Measurements from ENCODE around the gene SAMD14. TPM values are rescaled to one million over a fixed set of nuclear protein-coding genes. Genes with fewer than 3 reads are reported as not detected.

Gene SAMD14
- total RNA-seq, 1 donor from 2014 or later, result 2.0 TPM

DNA sequence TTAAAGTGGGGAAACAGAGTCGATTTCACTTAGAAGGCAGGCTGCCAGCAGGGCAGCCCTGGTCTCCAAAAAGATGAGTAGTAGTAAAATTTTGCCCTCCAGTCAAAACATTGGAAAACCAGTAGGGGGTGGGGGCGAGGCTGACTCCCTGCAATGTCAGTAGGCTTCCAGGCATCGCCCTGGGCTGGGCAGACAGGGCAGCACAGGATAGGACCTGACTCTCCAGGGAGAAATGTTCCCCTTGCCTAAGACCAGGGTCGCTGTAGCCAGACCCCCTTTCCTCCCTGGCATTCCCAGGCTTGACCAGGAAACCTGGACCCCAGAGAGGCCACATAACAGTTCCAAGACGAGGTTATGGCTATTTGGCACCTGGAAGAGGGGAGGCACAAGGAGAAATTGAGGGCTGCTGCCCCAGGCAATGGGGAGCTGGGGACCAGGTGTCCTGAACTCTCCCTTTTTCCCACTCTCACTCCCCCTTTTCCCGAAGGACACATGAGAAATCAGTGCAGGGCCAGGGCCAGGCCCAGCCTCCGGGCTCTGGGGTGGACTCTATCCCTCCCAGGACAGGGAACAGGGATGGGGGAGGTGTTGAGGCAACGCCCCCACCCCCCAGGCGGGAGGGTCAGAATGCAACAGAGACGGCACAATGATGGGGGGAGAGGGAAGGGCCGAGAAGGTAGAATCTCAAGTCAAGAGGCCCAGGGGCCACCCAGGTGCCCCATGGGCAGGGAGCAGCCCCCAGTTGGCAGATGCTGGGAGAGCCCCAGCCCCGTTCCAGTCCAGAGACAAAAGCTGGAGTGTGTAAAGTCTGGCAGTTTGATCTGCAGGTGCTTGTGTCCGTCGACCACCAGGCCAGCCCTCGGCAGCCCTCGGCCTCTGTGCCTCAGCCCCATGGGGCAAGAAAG lies 4.5 kb upstream of the SAMD14 start:
- intact Hi-C loops (cut with micrococcal nuclease), result no loop called here

DNA sequence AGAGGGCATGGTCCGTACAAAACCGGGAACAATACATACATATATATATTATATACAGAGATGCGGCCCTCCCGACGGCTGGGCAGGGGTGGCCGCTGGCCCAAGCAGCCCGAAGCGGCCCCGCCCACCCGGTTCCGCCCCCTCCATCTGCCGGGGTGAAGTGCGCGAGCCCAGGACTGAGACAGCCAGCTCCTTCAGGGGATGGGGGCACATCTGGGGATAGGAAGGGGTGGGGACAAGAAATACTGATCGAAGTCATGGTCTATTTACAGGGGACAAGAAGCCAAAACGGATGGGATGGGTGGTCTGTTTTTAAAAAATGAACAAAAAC lies 3.8 kb upstream of the SAMD14 start:
- intact Hi-C loops (cut with micrococcal nuclease), result no loop called here

DNA sequence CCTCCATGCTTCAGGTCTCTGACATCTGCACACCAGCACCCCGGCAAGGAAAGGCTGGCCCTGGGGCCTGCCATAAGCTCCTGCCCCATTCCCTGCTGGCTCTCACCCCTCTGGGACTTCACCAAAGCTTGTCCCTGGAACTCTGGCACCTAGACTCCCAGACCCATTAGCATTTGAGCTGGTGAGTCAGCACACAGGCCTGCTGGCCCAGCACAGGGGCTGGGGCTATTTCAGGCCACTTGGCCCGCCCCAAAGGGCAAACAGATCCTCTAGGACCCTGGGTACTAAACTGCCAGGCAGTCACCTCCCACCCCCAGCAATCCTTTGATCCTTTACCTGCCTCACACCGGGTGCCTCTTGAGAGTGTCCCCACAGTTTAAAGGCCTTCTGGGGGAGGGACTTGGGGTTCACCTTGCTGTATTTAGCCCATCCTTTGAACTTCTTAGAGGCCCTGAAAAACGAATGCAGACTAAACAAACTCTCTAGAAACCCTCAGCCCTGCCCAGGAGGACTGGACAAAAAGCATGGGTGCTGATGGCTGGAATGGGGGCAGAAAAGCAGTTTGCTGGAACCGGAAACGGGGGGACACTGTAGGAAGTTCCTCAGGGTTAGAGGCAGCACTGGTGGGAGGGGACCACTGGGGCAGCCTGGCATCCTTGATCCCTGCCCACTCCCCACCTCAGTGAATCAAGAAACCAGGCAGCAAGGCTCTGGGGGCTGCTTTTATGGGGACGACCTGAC lies 3.2 kb upstream of the SAMD14 start:
- intact Hi-C loops (cut with micrococcal nuclease), result no loop called here

DNA sequence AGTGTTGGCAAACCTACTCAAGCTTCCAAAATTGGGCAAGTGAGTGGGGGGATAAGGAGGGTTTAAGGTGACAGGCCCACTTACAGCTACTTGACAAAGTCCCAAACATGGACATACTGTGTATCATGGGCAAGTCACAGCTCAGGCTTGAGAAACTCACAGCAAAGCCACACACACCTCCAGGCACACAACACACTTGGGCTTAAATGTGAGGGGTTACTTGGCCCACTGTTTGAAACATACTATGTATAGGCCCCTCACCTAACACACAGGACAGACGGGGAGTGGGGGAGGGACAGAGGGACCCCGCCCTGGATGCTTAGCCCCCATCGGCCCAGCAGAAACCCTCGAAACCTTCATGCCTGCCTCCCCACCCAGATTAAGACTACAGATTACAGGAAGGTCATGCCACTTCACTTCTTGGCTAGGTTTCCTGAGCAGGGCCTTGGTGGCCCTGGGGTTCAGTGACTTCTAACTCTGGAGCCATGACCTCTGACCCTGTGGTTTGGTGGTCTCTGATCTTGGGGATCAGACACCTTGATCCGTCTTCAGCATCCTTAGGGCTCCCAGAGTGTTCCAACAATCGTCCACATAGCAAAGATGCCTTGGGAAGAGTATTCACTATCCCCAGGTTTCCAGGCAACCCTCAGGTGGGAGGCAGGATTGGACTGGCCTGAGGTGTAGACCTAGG lies 2.3 kb upstream of the SAMD14 start:
- intact Hi-C loops (cut with micrococcal nuclease), result no loop called here

DNA sequence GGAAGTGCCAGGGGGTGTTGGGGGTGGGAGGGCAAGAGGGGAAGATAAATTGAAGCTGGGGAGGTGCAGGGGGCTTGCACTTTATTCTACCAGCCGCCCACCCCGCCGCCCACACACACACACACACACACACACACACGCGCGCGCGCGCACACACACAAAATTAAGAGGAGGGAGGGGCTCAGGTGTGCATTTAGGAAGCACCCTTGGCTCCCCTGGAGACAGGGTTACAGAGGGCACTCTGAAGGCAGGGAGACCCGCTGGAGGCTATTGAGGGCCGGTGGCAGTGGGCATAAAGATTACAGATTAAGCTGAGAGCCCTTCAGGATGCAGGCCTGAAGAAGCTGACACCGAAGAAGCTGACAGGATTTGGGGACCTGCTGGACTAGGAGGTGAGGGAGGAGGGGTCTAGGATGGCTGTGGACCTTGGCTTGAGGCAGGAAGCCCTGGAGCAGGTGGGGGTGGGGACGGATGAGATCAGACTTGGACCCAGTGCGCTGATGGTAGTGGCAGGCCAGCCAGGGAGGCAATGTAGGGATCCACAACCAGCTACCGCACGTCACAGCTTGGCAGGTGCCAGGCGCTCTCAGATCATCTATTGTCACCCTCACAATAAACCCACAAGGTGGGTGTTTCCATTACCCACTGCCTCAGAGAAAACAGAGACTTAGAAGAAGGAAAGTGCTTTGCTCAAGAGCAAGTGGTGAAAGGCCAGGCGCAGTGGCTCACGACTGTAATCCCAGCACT lies 772 bp upstream of the SAMD14 start:
- intact Hi-C loops (cut with micrococcal nuclease), result loop anchor here (1.0 kb wide), 2 partner anchors 10 to 15 kb away; no protein-coding TSS in a partner anchor

DNA sequence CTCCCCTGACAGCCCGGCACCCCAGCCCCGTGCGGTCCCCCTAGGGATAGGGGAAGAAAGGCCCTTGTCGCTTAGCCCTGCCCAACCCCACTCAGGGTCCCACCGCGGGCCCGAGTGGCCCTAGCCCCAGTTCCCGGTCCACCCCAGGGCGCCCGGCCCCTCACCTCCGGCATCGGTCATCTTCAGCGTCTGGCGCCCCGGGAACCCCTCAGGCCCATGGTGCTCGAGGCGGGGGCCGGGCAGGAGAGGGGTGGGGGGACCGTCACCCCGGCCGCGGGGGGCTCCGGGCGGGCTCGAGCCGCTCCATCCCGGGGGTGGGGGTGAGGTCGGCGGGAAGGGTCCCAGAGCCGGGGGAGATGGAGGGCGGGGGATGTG lies 620 bp downstream of the SAMD14 start:
- intact Hi-C loops (cut with micrococcal nuclease), result no loop called here

DNA sequence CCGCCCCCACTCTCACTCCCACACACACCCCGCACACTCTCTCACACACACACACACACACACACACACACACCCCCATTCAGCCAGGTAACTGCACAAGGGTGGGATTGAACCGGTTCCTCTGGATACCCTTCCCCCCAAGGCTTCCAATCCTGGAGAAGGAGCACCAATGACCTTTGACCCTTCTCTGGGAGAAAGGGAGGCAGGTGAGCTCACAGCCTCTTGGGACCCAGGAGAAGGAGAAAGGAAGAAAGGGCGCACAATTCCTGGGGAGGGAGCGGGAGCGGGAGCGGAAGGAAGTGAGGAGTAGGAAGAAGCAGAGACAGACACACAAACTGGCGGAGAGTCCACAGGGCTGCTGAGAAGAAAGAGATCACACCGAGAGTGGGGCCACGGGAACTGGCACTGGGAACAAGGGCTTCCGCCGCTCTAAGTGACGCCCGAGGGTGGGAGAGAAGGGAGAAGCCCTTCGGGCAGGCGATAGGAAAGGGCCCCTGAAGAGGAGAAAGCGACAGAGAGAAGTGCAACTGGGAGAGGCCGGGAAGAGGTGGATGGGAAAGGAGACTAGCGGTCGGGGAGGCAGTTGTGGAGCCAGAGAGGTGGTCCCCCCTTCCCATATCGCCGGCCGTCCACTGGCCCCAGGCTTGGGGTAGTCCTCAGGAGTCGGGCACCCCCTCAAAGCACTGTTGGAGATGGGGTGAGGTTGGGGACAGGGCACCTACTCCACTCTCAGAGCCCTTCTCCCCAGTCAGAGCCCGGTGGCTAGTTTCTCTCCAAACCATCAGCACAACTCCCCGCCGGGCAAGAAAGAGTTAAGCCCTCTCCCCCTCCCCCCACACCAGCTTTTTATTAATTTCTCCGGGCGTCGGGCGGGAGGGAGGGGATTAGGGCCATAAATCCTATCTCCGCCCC lies 1.3 kb downstream of the SAMD14 start:
- intact Hi-C loops (cut with micrococcal nuclease), result no loop called here

DNA sequence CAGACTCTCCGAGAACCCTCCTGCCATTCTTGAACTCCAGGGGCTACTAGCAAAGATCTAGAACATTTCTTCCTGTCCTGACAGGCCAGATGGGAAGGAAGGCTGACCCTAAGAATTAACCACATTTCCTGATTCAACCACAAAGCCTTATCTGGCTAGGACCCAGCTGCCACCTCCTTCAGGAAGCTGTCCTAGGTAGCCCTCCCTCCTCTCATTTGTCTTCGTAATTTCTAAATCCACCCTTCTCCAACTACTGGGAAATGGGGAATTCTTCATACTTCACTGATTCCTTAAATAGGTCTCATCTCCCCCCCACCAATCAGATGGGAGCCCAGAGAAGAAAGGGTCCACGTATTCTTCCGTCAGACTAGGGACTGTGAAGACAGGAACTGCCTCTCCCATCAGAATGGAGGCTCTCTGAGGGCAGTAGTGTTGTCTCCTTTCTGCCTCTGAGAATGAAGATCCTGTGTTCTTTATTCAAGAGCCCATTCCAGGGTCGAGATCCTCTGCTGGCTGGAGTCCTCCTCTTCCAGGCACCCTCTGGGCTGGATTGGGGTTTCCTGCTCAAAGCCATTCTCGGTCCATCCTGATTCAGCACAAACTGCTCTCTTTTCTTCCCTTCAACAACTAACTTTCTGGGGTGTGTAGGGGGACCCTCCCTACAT lies 2.1 kb downstream of the SAMD14 start:
- intact Hi-C loops (cut with micrococcal nuclease), result no loop called here

DNA sequence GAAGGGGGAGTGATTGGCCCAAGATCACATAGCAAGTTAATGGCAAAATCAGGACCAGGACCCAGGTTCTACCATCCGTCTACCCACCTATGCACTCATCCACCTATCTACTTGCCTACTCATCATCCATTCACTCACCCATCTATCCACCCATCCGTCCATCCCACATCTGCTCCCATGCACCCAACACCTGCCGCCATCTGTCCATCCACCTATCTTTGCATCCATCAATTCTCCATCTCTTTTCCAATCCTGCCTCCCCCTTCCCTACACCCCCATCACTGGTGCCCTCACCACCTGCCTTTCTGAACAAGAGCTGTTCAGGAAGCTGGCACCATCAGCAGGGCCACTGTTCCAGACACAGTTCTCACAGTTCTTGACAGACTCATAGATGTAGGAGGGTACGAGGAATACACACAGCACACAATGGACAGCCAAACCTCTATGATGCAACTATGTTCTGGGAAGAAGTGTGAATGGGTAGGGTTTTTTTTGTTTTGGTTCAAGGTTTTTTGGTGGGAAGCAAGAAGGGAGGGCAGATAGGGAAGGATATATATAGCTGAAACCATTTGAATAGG lies 4.5 kb downstream of the SAMD14 start:
- intact Hi-C loops (cut with micrococcal nuclease), result no loop called here

DNA sequence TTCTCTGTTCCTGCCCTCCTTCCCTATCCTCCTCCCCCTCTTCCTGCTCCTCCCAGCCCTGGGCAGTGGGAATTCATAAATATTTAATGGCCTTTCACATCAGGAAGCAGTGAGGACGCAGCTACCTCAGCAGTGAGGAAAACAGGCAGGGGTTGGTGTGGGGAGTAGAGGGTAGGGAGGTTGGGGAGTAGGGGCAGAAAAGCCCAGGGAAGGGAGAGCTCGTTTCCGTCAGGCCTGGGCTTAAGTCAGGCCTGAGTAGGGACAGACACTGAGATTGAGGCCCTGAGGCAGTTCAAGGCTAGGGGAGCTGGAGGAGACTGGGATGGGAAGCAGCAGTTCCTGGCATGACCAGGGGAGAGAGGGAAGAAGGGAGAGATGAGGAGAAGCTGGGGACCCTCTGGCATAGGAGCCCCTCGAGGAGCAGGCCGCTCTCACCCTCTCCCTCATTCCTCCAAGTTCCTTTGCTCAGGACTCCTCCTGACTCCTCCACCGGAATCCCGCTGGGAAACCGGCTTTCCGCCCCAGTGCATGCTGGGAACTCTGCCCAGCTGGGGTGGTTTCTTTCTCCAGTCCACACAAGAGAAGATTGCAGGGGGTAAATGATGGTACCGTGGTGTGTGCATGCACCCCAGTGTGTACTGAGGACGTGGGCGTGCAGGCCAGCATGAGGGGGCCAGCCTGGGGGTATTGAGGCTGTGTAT lies 6.2 kb downstream of the SAMD14 start:
- intact Hi-C loops (cut with micrococcal nuclease), result no loop called here

DNA sequence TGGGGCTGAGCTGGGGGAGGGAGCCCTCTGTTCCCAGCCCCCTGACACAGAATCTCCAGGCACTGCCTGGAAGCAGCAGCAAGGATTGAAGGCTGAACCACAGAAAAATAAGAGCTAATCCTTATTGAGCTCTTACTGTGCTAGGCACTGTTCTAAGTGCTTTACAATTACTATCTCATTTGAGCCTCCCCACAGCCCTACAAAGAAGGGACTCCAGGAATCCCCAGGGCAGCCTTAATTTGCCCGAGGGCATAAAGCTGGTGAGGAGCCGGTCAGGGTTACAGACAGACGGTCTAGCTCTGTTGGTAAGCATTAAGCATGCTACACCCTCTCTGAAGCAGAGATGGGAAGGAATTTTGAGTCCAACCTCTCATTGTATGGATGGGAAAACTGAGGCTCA lies 7.0 kb downstream of the SAMD14 start:
- intact Hi-C loops (cut with micrococcal nuclease), result no loop called here

DNA sequence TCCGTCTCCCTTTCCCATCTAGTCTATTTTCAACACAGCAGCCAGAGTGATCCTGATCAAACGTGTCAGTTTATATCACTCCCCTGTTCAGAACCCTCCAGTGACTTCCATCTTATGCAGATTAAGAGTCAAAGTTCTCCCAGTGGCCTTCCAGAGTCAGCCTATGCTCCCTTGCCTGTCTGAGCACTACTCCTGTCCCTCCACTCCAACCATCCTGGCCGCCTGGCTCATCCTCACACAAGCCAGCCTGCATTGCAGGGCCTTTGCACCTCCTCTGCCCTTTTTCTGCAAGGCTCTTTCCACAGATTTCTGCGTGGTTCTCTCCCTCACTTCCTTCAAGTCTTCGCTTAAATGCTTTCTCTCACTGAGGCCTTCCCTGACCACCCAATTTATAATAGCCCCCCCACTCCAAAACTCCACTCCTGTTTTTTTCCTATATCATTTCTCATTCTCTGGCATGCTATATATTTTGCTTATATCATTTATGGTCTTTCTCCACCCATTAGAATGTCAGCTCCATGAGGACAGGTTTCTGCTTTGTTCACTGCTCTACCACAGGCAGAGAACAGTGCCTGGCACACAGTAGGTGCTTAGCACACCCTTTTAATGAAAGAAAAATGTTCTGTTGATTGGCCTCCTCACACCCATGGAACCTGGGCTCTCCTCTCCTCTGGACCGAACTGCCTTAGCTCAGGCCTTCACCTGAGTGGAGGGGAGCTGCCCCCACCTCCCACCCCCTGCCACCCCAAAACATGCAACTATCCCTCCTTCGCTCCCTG lies 9.3 kb downstream of the SAMD14 start:
- intact Hi-C loops (cut with micrococcal nuclease), result no loop called here

DNA sequence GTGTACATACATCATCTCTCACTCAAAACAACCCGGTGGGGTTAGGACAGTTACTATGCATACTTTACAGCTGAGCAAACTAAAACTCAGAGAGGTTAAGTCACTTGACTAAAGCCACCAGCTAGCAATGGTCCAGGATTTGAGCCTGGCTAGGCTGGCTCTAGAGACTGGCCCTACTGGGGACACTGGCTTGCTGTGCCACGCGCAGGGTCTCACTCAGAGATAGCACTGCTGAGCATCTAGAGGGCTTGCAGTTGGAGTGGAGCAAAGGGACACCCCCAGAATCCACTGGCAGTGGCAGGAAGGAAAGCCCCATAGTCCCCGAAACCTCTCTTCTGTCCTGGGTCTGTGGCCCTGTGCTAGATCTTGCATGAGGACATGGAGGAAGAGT lies 11.1 kb downstream of the SAMD14 start:
- intact Hi-C loops (cut with micrococcal nuclease), result no loop called here

DNA sequence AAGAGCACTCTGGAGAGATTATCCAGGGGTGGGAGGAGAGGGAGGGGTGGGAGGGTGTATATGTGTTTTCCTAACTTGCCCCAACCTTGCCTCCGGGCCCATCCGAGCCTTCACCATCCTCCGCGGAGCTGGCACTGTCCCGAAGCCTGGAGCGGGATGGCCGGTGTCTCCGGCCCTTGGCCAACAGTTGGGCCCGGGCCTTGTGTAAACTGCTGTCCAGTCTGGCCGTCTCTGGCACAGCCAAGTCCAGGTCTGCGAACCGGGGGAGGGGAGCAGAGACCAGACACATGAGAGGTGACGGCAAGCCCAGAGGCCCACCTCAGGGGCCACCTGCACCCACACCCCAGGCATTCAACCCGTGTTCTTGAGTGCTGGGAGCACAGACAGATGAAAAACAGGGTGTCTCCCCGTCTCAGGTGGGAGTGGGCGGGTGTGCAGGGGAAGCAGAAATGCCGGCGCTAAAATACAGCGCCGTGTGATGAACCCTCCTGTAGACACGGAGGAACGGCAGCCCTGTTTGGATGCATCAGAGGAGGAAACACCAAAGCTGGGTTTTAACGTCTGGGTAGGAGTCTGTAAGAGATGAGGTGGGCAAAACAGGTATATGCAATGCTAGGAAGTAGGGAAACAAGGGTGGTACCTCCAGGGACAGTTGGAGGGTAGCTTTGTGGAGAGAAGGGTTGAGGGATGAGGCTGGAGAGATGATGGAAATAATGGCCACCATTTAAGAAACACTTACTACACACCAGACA lies 11.7 kb downstream of the SAMD14 start:
- intact Hi-C loops (cut with micrococcal nuclease), result no loop called here

DNA sequence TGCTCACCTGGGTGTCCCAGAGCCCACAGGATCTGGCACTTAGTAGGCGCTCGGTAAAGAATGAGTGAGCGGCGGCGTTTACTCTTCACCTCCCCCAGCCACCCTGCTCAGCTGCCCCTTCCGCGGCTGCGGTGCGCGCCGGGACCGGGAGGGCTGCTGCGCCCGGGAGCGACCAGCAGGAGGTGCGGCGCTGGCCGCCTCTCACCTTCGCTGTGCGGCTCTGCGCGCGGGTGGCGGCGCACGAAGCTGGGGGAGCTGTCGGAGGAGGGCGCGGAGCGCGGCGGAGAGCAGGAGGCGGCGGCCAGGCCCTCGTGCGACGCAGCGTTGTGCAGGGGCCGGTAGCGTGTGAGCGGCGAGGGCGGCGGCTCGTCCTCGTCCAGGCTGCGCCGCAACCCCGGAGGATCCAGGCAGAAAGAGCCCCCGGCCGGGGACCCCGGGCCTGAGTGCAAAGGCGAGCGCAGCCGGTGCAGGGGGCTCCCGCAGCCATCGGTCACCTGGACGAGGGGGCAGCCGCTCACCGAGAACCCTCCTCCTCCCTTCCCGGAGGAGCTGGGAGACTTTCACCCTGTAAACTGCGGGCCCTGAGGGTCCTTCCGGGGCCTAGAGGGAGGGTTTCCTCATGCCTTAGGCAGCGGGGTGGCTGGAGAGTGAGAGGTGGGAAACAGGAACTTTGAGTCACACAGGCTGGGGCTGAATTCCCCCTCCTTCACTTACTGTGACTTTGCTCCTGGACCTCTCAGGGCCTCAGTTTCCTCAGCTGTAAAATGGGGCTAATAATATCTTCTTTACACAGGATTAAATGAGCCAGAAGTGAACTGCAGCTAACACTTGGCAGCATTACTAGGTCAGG lies 12.5 kb downstream of the SAMD14 start:
- intact Hi-C loops (cut with micrococcal nuclease), result no loop called here

DNA sequence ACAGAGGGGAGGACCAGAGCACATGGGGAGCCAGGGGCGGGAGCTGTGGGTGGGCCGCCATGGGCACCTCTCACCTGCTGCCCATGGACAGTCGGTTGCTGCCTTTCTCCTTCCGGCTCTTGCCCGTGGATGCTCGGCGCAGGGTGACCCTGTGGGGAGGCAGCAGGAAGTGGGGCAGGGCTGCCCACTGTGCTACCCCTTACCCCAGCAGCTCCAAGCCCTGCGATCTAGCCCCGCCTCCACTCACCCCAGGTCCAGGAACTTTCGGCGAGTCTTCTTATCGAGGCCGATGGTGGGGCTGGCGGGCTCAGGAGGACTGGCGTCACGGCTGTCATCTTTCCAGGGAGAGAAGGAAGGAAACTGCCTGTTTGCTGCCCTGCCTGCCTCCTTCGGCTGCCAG lies 14.2 kb downstream of the SAMD14 start:
- intact Hi-C loops (cut with micrococcal nuclease), result loop anchor here (1.0 kb wide), 3 partner anchors 15 to 83 kb away; partner anchors contain the start of gene SAMD14
